H9 (cell line): Measurements from ENCODE around the gene SPTBN5. TPM values are rescaled to one million over a fixed set of nuclear protein-coding genes. Genes with fewer than 3 reads are reported as not detected.
A peak's percentile ranks its signal among the peaks of the same experiment; 100 is the strongest.

Experiments
- DNase-seq: peaks from one replicate; pipeline ENCODE4 v3.0.0-alpha.2; 2017
- H2AFZ ChIP-seq: one replicate; pipeline ENCODE4 v1.6.1; 2013; ENCODE audit warnings: mild to moderate bottlenecking, low read length, control low read depth, moderate library complexity
- H2AK5ac ChIP-seq: 2 replicates; pipeline ENCODE4 v1.6.1; 2013; ENCODE audit warnings: low read length, control low read depth, mixed read lengths; ENCODE audit not compliant: insufficient read length
- H2BK120ac ChIP-seq: one replicate; pipeline ENCODE4 v1.6.1; 2013; ENCODE audit warnings: low read depth, mild to moderate bottlenecking, low read length, control low read depth, inconsistent platforms; ENCODE audit not compliant: poor library complexity, severe bottlenecking
- H2BK12ac ChIP-seq: 2 replicates; pipeline ENCODE4 v1.6.1; 2013; ENCODE audit warnings: low read length, control low read depth, mixed read lengths, low read depth; ENCODE audit not compliant: insufficient read length
- H2BK15ac ChIP-seq: 2 replicates; pipeline ENCODE4 v1.6.1; 2013; ENCODE audit warnings: low read depth, low read length, control low read depth
- H2BK20ac ChIP-seq: one replicate; pipeline ENCODE4 v1.6.1; 2013; ENCODE audit warnings: low read depth, mild to moderate bottlenecking, low read length, control low read depth, inconsistent platforms; ENCODE audit not compliant: poor library complexity, severe bottlenecking
- H2BK5ac ChIP-seq: 2 replicates; pipeline ENCODE4 v1.6.1; 2013; ENCODE audit warnings: low read length, control low read depth, mixed read lengths; ENCODE audit not compliant: insufficient read length
- H3K14ac ChIP-seq: 2 replicates; pipeline ENCODE4 v1.6.1; 2013; ENCODE audit warnings: low read length, control low read depth; ENCODE audit not compliant: insufficient read depth
- H3K18ac ChIP-seq: 2 replicates; pipeline ENCODE4 v1.6.1; 2013; ENCODE audit warnings: low read depth, mild to moderate bottlenecking, mixed read lengths, low read length, control low read depth; ENCODE audit not compliant: insufficient read length
- H3K23ac ChIP-seq: 2 replicates; pipeline ENCODE4 v1.6.1; 2013; ENCODE audit warnings: low read length, control low read depth, mixed read lengths, low read depth; ENCODE audit not compliant: insufficient read length
- H3K23me2 ChIP-seq: 2 replicates; pipeline ENCODE4 v1.6.1; 2013; ENCODE audit warnings: low read depth, mild to moderate bottlenecking, mixed read lengths, low read length, control low read depth; ENCODE audit not compliant: insufficient read length, poor library complexity, severe bottlenecking
- H3K27ac ChIP-seq: 2 replicates; pipeline ENCODE4 v1.5.1; 2013; ENCODE audit warnings: low read length, control low read depth, mixed read lengths, low read depth; ENCODE audit not compliant: insufficient read length
- H3K27me3 ChIP-seq: 2 replicates; pipeline ENCODE4 v1.6.1; 2013; ENCODE audit warnings: low read length, control low read depth, inconsistent platforms; ENCODE audit not compliant: insufficient read depth
- H3K4ac ChIP-seq: 2 replicates; pipeline ENCODE4 v1.6.1; 2013; ENCODE audit warnings: low read depth, mild to moderate bottlenecking, control low read depth, inconsistent platforms, low read length, moderate library complexity
- H3K4me1 ChIP-seq: 2 replicates; pipeline ENCODE4 v1.6.1; 2013; ENCODE audit warnings: low read length, control low read depth, inconsistent platforms; ENCODE audit not compliant: insufficient read depth
- H3K4me2 ChIP-seq: 2 replicates; pipeline ENCODE4 v1.6.1; 2013; ENCODE audit warnings: low read length, control low read depth, mixed read lengths; ENCODE audit not compliant: insufficient read length, insufficient read depth
- H3K56ac ChIP-seq: 2 replicates; pipeline ENCODE4 v1.6.1; 2013; ENCODE audit warnings: low read depth, mild to moderate bottlenecking, mixed read lengths, low read length, control low read depth; ENCODE audit not compliant: insufficient read length
- H3K79me1 ChIP-seq: 2 replicates; pipeline ENCODE4 v1.6.1; 2013; ENCODE audit warnings: low read depth, mild to moderate bottlenecking, moderate library complexity, low read length, control low read depth, inconsistent platforms; ENCODE audit not compliant: insufficient read depth, poor library complexity, severe bottlenecking
- H3K79me2 ChIP-seq: 2 replicates; pipeline ENCODE4 v1.6.1; 2013; ENCODE audit warnings: low read length, control low read depth, inconsistent platforms; ENCODE audit not compliant: insufficient read depth
- H3K9ac ChIP-seq: 2 replicates; pipeline ENCODE4 v1.6.1; 2013; ENCODE audit warnings: low read length, control low read depth, mixed read lengths; ENCODE audit not compliant: insufficient read length; ENCODE audit errors: extremely low read depth
- H3K9me3 ChIP-seq: one replicate; pipeline ENCODE4 v1.6.1; 2013; ENCODE audit warnings: low read depth, low read length, inconsistent platforms; ENCODE audit not compliant: control insufficient read depth
- H3T11ph ChIP-seq: one replicate; pipeline ENCODE4 v1.6.1; 2013; ENCODE audit warnings: mild to moderate bottlenecking, low read length, control low read depth, inconsistent platforms
- H4K20me1 ChIP-seq: one replicate; pipeline ENCODE4 v1.6.1; 2013; ENCODE audit not compliant: control insufficient read depth, insufficient read length, insufficient read depth
- H4K5ac ChIP-seq: 2 replicates; pipeline ENCODE4 v1.6.1; 2013; ENCODE audit warnings: low read depth, mild to moderate bottlenecking, mixed read lengths, low read length, control low read depth; ENCODE audit not compliant: insufficient read length
- H4K8ac ChIP-seq: replicated peaks from 2 replicates; pipeline ENCODE4 v1.6.1; 2013; ENCODE audit warnings: low read length, control low read depth, mixed read lengths, low read depth; ENCODE audit not compliant: insufficient read length
- H4K91ac ChIP-seq: 2 replicates; pipeline ENCODE4 v1.6.1; 2013; ENCODE audit warnings: low read depth, mild to moderate bottlenecking, moderate library complexity, mixed read lengths, low read length, control low read depth; ENCODE audit not compliant: insufficient read length
- H3K27ac Mint-ChIP-seq, 3 experiments: 2 replicates in 2 of 3; 3 replicates in 1 of 3; pipeline ENCODE4 v1.8.0; 2020 to 2021; ENCODE audit warnings: mixed read lengths in 3 of 3, mild to moderate bottlenecking in 1 of 3, moderate library complexity in 1 of 3
- H3K27me3 Mint-ChIP-seq: 2 replicates; pipeline ENCODE4 v1.8.0; 2021; ENCODE audit warnings: low read depth, mild to moderate bottlenecking, moderate library complexity, mixed read lengths
- H3K36me3 Mint-ChIP-seq, 3 experiments: 2 replicates in 2 of 3; 3 replicates in 1 of 3; pipeline ENCODE4 v1.8.0; 2020 to 2021; ENCODE audit warnings: low read depth in 3 of 3, mixed read lengths in 3 of 3; ENCODE audit not compliant: insufficient read depth in 1 of 3
- H3K4me1 Mint-ChIP-seq, 2 experiments: 2 replicates each; pipeline ENCODE4 v1.8.0; 2020; ENCODE audit warnings: mixed read lengths in 2 of 2
- H3K4me3 Mint-ChIP-seq, 2 experiments: 2 replicates in 1 of 2; 3 replicates in 1 of 2; pipeline ENCODE4 v1.8.0; 2020 to 2021; ENCODE audit warnings: mild to moderate bottlenecking in 2 of 2, mixed read lengths in 2 of 2, moderate library complexity in 1 of 2
- H3K9me3 Mint-ChIP-seq, 2 experiments: 2 replicates in 1 of 2; 3 replicates in 1 of 2; pipeline ENCODE4 v1.8.0; 2020; ENCODE audit warnings: mild to moderate bottlenecking in 2 of 2, mixed read lengths in 2 of 2, moderate library complexity in 1 of 2
- WGBS: extraction: QIAGEN DNeasy Blood & Tissue Kit; methylation state at CpG from one replicate; pipeline ENCODE4 v1.1.7; 2013; ENCODE audit warnings: missing lambda C conversion rate, low lambda C conversion rate, mixed read lengths; ENCODE audit not compliant: insufficient read length; ENCODE audit errors: extremely low coverage; 5-methylcytosine and 5-hydroxymethylcytosine counted together
- total RNA-seq: library from RNA; stranded (reverse); gene quantifications from 2 replicates; pipeline ENCODE4 v1.2.1, GENCODE V29; 2021
- TF ChIP-seq, protein P1 (sequence below): fragments of 200-600 bp; sonication (generic); conservative IDR thresholded peaks from 3 replicates; pipeline ENCODE4 v1.8.0; 2021; ENCODE audit warnings: antibody characterized with exemption, mild to moderate bottlenecking

The SPTBN5 gene
- total RNA-seq, 1 experiment from 2014 or later: 0.90 TPM

- Mint-ChIP-seq H3K27ac (peak overlapping the region in 2 of 3 experiments; percentile 36 to 55; a peak in 1 of 7 replicates), H3K27me3 (no peaks in the 10 kb centered on the region), H3K4me1 (no peaks in the 10 kb centered on the region), H3K9me3 (no peaks in the 10 kb centered on the region), H3K36me3 (peaks cover 5 to 14% (median 6%) of the 10 kb centered on the region in 3 experiments; a peak in 6 of 7 replicates), H3K4me3 (no peak overlapping the region)
- H2BK12ac ChIP-seq: no peak overlapping the region
- no peaks in the 10 kb centered on the region for H3K27me3 ChIP-seq
- H4K8ac ChIP-seq: no peak overlapping the region
- H3K9me3 ChIP-seq: no peaks in the 10 kb centered on the region
- no CpG with 5 or more reads among the region's 15 CpGs for WGBS
- no peak overlapping the region for H2BK15ac ChIP-seq
- H3K79me2 ChIP-seq: no peaks in the 10 kb centered on the region
- no peaks in the 10 kb centered on the region for H3K79me1 ChIP-seq
- no peak overlapping the region; the same call in 1 of the 2 replicates for H3K14ac ChIP-seq
- no peak for DNase-seq
- H3K9ac ChIP-seq: no peak overlapping the region
- no peak overlapping the region for H4K91ac ChIP-seq
- H3K23ac ChIP-seq: no peak overlapping the region
- no peak overlapping the region for H4K5ac ChIP-seq
- no peak overlapping the region for H3K27ac ChIP-seq
- no peak overlapping the region for H2AFZ ChIP-seq
- H3K18ac ChIP-seq: no peak overlapping the region
- H3K56ac ChIP-seq: no peak overlapping the region
- peaks cover 3% of the 10 kb centered on the region for H4K20me1 ChIP-seq
- no peak overlapping the region for H2BK5ac ChIP-seq
- no peak overlapping the region for H3T11ph ChIP-seq
- H3K4me2 ChIP-seq: no peak overlapping the region
- TF ChIP-seq, protein P1, sequence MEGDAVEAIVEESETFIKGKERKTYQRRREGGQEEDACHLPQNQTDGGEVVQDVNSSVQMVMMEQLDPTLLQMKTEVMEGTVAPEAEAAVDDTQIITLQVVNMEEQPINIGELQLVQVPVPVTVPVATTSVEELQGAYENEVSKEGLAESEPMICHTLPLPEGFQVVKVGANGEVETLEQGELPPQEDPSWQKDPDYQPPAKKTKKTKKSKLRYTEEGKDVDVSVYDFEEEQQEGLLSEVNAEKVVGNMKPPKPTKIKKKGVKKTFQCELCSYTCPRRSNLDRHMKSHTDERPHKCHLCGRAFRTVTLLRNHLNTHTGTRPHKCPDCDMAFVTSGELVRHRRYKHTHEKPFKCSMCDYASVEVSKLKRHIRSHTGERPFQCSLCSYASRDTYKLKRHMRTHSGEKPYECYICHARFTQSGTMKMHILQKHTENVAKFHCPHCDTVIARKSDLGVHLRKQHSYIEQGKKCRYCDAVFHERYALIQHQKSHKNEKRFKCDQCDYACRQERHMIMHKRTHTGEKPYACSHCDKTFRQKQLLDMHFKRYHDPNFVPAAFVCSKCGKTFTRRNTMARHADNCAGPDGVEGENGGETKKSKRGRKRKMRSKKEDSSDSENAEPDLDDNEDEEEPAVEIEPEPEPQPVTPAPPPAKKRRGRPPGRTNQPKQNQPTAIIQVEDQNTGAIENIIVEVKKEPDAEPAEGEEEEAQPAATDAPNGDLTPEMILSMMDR: no peak
- no peaks in the 10 kb centered on the region for H3K23me2 ChIP-seq
- no peak overlapping the region for H2BK20ac ChIP-seq
- no peak overlapping the region for H3K4ac ChIP-seq
- no peak overlapping the region for H2BK120ac ChIP-seq
- H3K4me1 ChIP-seq: no peaks in the 10 kb centered on the region
- no peak overlapping the region for H2AK5ac ChIP-seq
These were observed 53.2 kb downstream of the SPTBN5 start for GRCh38 chr15:41840673-41841072.
